NCI-H460 (cell line): ENCODE results near the gene TBXAS1. TPM values are rescaled to one million over a fixed set of nuclear protein-coding genes. Genes with fewer than 3 reads are reported as not detected.

Experiments
- DNase-seq: peaks from one replicate; pipeline ENCODE4 v3.0.0-alpha.2; 2016; ENCODE audit warnings: low read depth; ENCODE audit errors: extremely low read depth
- total RNA-seq: library from RNA; depleted of rRNA; stranded (reverse); fragments of >200 nt; shearing (Covaris generic); gene quantifications from 2 replicates; pipeline ENCODE4 v1.2.3, GENCODE V29; 2014

Gene TBXAS1
- total RNA-seq, 1 experiment from 2014 or later = 4.0 TPM

- no peak for DNase-seq
These were observed 187.5 kb downstream of the TBXAS1 start for GRCh38 chr7:140016540-140016939.

GRCh38 chr7:140017034-140017433, 188.0 kb downstream of the TBXAS1 start:
- no peak for DNase-seq

- no peak for DNase-seq
These were observed 188.5 kb downstream of the TBXAS1 start for GRCh38 chr7:140017543-140017942.

- no peak for DNase-seq
These were observed 189.3 kb downstream of the TBXAS1 start for GRCh38 chr7:140018125-140019043.

DNA sequence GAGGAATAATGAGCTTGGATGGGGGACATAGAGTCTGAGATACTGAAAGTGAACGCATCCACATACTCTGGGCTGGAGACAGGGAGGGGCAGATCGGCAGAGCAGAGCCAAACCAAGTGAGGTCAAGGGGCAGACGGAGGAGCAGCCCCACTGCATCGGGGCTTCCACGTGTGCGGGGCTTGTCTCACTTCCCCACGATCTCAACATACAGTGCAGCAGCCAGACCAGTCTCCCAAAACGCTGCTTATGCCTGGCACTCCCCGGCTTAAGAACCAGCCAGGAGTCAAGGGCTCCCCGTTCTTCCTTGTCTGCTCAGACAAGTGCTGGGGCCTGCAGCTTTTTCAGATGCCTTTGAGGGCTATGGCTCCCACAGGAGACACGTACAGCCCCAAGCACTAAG, 190.1 kb downstream of the TBXAS1 start:
- DNase-seq = no peak

DNA sequence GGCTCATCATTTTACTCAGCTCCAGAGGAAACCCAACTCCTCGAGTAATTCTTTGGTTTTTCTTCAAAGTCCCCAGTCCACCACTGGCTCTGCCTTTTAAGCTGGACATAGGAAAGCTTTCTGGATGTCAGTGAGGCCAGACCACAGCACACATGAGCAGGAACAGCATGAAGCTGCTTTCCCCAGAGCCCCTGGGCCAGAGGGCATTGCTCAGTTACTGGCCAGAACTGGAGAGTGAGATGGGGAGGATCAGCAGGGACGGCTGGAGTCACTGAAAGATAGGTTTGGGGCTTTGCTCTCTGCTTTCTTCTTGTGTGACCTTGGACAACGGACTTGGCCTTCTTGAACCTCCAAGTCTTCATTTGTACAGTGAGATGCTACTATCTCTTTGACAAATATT, 190.5 kb downstream of the TBXAS1 start:
- no peak for DNase-seq

DNA sequence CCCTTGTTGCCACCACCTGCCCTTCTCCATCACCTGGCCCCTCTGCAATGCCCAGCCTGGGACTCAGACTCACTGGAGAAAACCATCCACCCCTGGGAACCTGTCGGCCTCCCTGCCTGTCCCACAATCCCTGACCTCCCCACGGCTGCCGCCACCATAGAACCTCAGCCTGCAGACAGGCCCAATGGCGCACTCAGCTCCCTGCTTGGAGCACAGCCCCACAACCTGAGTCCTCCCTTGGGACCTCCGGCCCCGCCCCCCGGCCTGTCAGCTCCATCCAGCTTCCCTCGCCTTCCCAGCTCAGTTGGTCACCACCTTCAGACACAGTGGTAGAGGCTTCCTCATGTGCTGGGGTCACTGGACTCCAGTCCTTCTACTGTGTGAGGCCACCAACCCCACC, 192.5 kb downstream of the TBXAS1 start:
- DNase-seq = no peak

DNA sequence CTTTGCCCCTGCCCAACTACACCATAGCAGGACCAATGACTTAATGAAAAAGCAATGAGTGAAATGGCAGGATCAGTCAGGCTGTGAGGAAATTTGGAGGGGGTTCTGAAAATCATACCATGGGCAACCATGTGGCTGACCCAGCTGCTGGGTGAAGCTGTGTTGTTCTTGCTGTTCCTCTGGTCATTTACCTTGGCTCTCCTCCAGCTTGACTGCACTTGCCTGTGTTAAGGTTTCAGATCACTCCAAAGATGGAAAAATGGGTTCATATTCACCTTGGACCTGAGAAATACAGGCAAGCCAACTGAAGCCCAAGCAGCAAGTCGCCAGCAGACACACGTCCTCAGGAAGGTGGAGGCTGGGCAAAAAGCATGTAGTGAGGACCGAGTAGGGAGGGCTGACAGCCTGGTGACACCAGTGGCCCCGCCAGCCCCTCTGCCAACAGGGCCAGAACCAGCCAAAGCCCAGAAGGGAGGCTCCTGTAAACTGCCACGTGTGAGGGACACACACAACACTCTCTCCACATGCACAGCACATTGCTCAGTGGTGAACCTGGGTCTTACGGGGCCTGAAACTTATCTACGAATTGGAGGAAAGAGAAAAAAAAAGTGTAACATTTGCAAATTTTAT, 193.6 kb downstream of the TBXAS1 start:
- no peak for DNase-seq

DNA sequence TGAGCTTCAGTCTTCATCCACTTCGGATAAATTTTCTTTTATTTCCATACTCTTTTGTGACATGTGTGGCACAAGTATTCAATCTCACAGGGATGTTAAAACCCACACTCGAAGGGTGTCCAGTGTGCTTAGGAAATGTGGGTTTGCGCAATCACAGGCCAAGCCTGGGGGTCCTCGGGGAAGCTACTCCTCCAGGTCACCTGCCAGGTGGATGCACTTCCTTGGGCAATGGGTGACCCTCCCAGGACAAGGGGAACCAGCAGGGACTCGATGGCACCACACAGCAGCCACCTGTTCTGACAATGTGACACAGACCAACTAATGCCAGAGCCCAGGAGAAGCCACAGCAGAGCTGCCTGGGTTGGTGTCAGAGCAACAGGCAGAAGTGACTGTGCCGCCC, 194.7 kb downstream of the TBXAS1 start:
- DNase-seq = no peak

GRCh38 chr7:140024585-140024984, 195.5 kb downstream of the TBXAS1 start:
- DNase-seq = no peak

- no peak for DNase-seq
These were observed 196.2 kb downstream of the TBXAS1 start for GRCh38 chr7:140025241-140025640.

GRCh38 chr7:140025814-140026433, 196.9 kb downstream of the TBXAS1 start:
- no peak for DNase-seq

DNA sequence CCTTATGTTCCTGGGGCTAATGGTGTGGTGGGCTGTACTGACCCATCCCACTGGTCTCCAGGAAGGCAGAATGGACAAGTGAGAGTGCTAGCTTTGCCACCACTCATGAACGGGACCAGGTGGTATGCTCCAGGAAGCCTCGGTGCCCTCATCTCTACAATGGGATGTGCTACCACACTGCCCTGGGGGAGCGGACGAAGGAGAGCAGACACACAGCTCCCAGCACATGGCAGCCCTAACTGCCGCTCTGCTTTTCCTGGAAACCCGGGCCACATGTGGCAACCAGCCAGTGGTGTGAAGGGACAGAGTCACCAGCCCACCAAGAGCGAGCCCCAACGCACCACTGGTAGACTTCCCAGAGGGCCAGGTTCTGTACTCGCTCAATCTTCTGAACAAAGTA, 197.9 kb downstream of the TBXAS1 start:
- DNase-seq = no peak

DNA sequence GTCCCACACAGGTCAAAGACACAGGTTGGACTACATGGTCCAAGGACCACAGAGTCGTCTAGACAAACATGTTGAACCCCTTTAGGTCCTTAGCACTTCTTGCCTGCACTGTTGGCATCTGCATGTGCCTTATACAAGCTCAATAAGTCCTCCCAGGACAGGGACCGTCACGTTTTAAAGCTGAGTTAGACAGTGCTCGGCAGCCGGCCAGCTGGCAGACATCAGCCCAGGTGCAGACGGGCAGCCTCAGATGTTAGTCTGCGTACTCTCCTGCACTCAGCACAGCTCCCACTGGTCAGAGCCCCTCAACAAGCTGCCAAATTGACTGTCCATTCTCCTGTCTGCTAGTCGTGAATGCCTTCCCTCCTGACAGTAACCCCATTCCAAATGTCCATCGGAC, 198.8 kb downstream of the TBXAS1 start:
- no peak for DNase-seq

DNA sequence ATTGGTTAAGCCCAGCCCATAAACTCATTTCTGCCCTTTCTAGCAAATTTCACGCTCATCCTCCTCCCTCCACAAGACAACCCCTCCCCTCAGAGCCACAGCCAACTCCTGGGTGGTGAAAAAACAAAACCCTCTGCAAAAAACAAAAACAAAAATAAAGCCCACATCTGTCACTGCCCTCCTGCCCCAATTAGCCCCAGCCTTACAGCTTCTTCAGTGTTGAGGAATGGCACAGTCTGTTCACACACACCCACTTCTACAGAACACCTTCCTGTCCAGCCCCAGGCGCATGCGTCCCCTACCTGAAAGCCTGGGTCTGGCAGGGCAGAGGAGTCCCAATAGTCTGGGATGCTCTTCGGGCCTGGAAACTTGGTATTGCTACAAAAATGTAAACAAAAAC, 199.2 kb downstream of the TBXAS1 start:
- DNase-seq = no peak

DNA sequence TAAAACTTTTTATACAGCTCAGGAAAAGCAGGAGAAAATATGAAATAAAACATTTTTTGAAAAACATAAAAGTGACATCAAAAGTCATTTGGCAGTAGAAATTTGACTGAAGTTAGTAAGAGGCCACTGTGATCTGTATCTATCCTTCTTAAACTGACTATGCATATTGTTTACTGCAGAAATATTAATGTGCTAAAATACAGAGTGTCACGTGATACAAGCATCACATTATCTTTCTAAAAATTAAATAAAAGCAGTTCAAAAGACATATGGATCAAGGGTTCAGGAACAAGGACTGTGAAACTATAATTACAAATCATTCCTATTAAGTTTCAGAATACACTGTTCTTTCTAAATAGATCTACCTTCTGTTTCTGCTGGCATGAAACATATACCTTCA, 200.0 kb downstream of the TBXAS1 start:
- DNase-seq = no peak

GRCh38 chr7:140031364-140031763, 202.3 kb downstream of the TBXAS1 start:
- DNase-seq = no peak

DNA sequence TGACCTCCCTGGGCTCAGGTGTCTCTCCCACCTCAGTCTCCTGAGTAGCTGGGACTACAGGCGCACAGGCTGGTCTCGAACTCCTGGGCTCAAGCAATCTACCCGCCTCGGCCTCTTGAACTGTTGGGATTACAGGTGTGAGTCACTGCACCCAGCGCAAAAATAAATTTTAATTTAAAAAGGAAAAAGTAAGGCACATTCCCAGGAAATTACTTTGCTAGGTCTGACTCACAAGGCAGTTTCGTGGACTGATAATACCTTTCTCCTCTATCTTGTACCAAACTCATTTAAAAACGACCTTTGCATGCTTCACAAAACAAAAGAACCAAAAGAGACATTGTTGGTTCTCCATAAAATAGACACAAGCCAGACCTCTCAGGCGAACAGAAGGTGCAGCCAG, 204.0 kb downstream of the TBXAS1 start:
- DNase-seq = no peak

GRCh38 chr7:140033779-140034363, 204.8 kb downstream of the TBXAS1 start:
- DNase-seq = no peak

- no peak for DNase-seq
These were observed 205.4 kb downstream of the TBXAS1 start for GRCh38 chr7:140034421-140034820.
